Breast epithelium (tissue), 4 donors: ENCODE results near the gene ZSWIM4. TPM values are rescaled to one million over a fixed set of nuclear protein-coding genes. Genes with fewer than 3 reads are reported as not detected.
A peak's percentile ranks its signal among the peaks of the same experiment; 100 is the strongest.

Experiments used
- DNase-seq, 2 donors: peaks; one replicate each; pipeline ENCODE4 v3.0.0-alpha.2; 2019; ENCODE audit warnings: low spot score in 2 of 2
- H3K27ac ChIP-seq, 2 donors: fragments of 200-600 bp; sonication (generic) in 1 of 2; one replicate each; pipeline ENCODE4 v1.5.1; 2016 to 2019; ENCODE audit warnings: mild to moderate bottlenecking in 1 of 2
- H3K27me3 ChIP-seq, 2 donors: fragments of 200-600 bp; sonication (generic) in 1 of 2; one replicate each; pipeline versions ENCODE4 v1.5.1 to v1.6.0; 2017 to 2019; ENCODE audit warnings: control low read depth in 1 of 2, mild to moderate bottlenecking in 1 of 2
- H3K36me3 ChIP-seq: fragments of 200-600 bp; one replicate; pipeline ENCODE4 v1.5.1; 2019
- H3K4me1 ChIP-seq, 2 donors: fragments of 200-600 bp; sonication (generic); one replicate each; pipeline ENCODE4 v1.5.1; 2016 to 2019; ENCODE audit warnings: control low read depth in 1 of 2
- H3K4me3 ChIP-seq, 3 donors: fragments of 200-600 bp; sonication (generic); 1 replicate in 2 of 3; 2 replicates in 1 of 3; pipeline ENCODE4 v1.5.1; 2016 to 2019; ENCODE audit warnings: mild to moderate bottlenecking in 3 of 3, moderate library complexity in 2 of 3
- H3K9me3 ChIP-seq, 2 donors: fragments of 200-600 bp; sonication (generic) in 1 of 2; one replicate each; pipeline ENCODE4 v1.5.1; 2016 to 2019; ENCODE audit warnings: control low read depth in 1 of 2
- POLR2A ChIP-seq: fragments of 450-650 bp; IDR thresholded peaks from one replicate; pipeline ENCODE4 v1.6.1; 2016; ENCODE audit warnings: antibody characterized with exemption, mild to moderate bottlenecking, moderate library complexity
- POLR2AphosphoS5 ChIP-seq, 3 donors: sonication (generic); formaldehyde crosslinking; IDR thresholded peaks; one replicate each; pipeline ENCODE4 v1.6.1; 2017; ENCODE audit warnings: antibody characterized with exemption in 3 of 3
- intact Hi-C: fragments of 100-400 bp; cut with DNase I; formaldehyde crosslinking; loops from one replicate; pipeline ENCODE4 v1.15.1; 2023; ENCODE audit warnings: low total_unique reads
- total RNA-seq, 3 donors: library from RNA; depleted of rRNA; stranded (reverse); fragments of >200 nt; gene quantifications; one replicate each; pipeline ENCODE4 v1.1.0, GENCODE V29; 2016
- TF ChIP-seq, protein P1 (sequence below), 3 donors: fragments of 450-650 bp; IDR thresholded peaks; one replicate each; pipeline ENCODE4 v1.5.1; 2016 to 2017; ENCODE audit warnings: antibody characterized with exemption in 3 of 3, mild to moderate bottlenecking in 3 of 3, moderate library complexity in 3 of 3

Gene ZSWIM4
- total RNA-seq, 3 donors from 2014 or later = 1.1 to 8.5 (median 6.9) TPM

- no peaks in the 10 kb centered on the region for H3K9me3 ChIP-seq
- no peaks in the 10 kb centered on the region for H3K4me1 ChIP-seq
- intact Hi-C loops = no loop called here
- H3K27ac ChIP-seq = no peak overlapping the region
- H3K27me3 ChIP-seq = no peaks in the 10 kb centered on the region
- H3K4me3 ChIP-seq = no peak overlapping the region
- H3K36me3 ChIP-seq = no peaks in the 10 kb centered on the region
- TF ChIP-seq POLR2AphosphoS5 (IDR thresholded peaks at IDR 0.05) (no peak), POLR2A (no peak)
- TF ChIP-seq, protein P1, sequence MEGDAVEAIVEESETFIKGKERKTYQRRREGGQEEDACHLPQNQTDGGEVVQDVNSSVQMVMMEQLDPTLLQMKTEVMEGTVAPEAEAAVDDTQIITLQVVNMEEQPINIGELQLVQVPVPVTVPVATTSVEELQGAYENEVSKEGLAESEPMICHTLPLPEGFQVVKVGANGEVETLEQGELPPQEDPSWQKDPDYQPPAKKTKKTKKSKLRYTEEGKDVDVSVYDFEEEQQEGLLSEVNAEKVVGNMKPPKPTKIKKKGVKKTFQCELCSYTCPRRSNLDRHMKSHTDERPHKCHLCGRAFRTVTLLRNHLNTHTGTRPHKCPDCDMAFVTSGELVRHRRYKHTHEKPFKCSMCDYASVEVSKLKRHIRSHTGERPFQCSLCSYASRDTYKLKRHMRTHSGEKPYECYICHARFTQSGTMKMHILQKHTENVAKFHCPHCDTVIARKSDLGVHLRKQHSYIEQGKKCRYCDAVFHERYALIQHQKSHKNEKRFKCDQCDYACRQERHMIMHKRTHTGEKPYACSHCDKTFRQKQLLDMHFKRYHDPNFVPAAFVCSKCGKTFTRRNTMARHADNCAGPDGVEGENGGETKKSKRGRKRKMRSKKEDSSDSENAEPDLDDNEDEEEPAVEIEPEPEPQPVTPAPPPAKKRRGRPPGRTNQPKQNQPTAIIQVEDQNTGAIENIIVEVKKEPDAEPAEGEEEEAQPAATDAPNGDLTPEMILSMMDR (IDR thresholded peaks at IDR 0.05) = no peak
- DNase-seq = no peak
Measured at GRCh38 chr19:13819238-13819637, 24.0 kb downstream of the ZSWIM4 start.

- H3K4me3 ChIP-seq = no peak overlapping the region
- no peaks in the 10 kb centered on the region for H3K4me1 ChIP-seq
- intact Hi-C loops = no loop called here
- no peak overlapping the region for H3K27ac ChIP-seq
- no peaks in the 10 kb centered on the region for H3K27me3 ChIP-seq
- DNase-seq = no peak
- TF ChIP-seq POLR2AphosphoS5 (IDR thresholded peaks at IDR 0.05) (no peak), POLR2A (no peak)
- TF ChIP-seq, protein P1 (IDR thresholded peaks at IDR 0.05) = no peak
- H3K36me3 ChIP-seq = no peaks in the 10 kb centered on the region
- H3K9me3 ChIP-seq = no peaks in the 10 kb centered on the region
Measured at GRCh38 chr19:13821292-13821691, 26.0 kb downstream of the ZSWIM4 start.

GRCh38 chr19:13823256-13823655 lies 28.0 kb downstream of the ZSWIM4 start:
- H3K27ac ChIP-seq = peak overlapping the region in 1 of 2 donors; percentile 52
- no peaks in the 10 kb centered on the region for H3K4me1 ChIP-seq
- H3K27me3 ChIP-seq = no peaks in the 10 kb centered on the region
- H3K36me3 ChIP-seq = no peaks in the 10 kb centered on the region
- H3K9me3 ChIP-seq = no peaks in the 10 kb centered on the region
- TF ChIP-seq, protein P1 (IDR thresholded peaks at IDR 0.05) = no peak
- no peak for TF ChIP-seq POLR2A
- TF ChIP-seq POLR2AphosphoS5 (IDR thresholded peaks at IDR 0.05) = no peak
- no peak overlapping the region for H3K4me3 ChIP-seq
- DNase-seq = no peak
- intact Hi-C loops = no loop called here

DNA sequence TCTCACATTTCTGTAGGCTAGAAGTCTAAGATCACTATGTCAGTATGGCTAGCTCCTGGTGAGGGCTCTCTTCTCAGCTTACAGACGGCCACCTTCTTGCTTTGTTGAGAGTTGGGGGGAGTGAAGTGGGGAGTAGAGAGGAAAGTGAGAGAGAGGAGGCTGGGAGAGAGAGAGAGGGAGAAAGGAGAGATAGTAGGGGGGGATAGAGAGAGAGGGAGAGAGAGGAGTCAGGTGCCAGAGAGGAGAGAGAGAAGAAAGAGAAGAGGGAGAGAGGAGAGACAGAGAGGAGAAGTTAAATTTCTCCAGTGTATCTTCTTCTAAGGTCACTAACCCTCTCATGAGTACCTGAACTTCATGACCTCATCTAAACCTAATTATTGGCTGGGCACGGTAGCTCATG lies 28.7 kb downstream of the ZSWIM4 start:
- intact Hi-C loops = no loop called here
- no peaks in the 10 kb centered on the region for H3K9me3 ChIP-seq
- peak overlapping the region in 1 of 2 donors; percentile 17 for H3K27ac ChIP-seq
- no peaks in the 10 kb centered on the region for H3K4me1 ChIP-seq
- no peak overlapping the region for H3K4me3 ChIP-seq
- H3K36me3 ChIP-seq = no peaks in the 10 kb centered on the region
- no peak for TF ChIP-seq POLR2AphosphoS5 (IDR thresholded peaks at IDR 0.05)
- TF ChIP-seq POLR2A = no peak
- TF ChIP-seq, protein P1 (IDR thresholded peaks at IDR 0.05) = no peak
- DNase-seq = no peak
- H3K27me3 ChIP-seq = no peaks in the 10 kb centered on the region

GRCh38 chr19:13824703-13825102 lies 29.5 kb downstream of the ZSWIM4 start:
- H3K36me3 ChIP-seq = no peaks in the 10 kb centered on the region
- intact Hi-C loops = no loop called here
- DNase-seq = no peak

More at GRCh38 chr19:13824703-13825102, 29.5 kb downstream of the ZSWIM4 start:
- no peak for TF ChIP-seq POLR2A
- no peak overlapping the region for H3K27ac ChIP-seq
- no peaks in the 10 kb centered on the region for H3K4me1 ChIP-seq
- no peaks in the 10 kb centered on the region for H3K27me3 ChIP-seq
- no peaks in the 10 kb centered on the region for H3K9me3 ChIP-seq
- no peak overlapping the region for H3K4me3 ChIP-seq
